Measurements from ENCODE around the gene HLA-DMB.

DNA sequence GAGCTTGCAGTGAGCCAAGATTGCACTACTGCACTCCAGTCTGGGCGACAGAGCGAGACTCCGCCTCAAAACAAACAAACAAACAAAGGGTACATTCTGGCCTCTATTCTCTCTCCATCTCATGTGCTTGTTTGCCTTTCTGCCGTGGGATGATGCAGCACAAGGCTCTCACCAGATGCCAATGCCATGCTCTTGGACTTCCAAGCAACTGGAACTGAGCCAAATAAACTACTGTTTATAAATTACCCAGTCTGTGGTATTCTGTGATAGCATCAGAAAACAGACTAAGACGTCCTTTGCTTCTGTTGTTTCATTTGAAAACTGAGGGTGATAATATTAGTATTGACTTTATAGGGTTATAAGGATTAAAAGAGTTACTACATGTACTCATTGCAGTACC, 23.9 kb upstream of the HLA-DMB start:
- TF ChIP-seq CTCF (IDR thresholded peaks at IDR 0.05) (no peak), POLR2A (IDR thresholded peaks at IDR 0.05) (no peak)

Measured in uterus (tissue), 2 donors.